Measurements from ENCODE around the gene MBD4.

The MBD4 gene

DNA sequence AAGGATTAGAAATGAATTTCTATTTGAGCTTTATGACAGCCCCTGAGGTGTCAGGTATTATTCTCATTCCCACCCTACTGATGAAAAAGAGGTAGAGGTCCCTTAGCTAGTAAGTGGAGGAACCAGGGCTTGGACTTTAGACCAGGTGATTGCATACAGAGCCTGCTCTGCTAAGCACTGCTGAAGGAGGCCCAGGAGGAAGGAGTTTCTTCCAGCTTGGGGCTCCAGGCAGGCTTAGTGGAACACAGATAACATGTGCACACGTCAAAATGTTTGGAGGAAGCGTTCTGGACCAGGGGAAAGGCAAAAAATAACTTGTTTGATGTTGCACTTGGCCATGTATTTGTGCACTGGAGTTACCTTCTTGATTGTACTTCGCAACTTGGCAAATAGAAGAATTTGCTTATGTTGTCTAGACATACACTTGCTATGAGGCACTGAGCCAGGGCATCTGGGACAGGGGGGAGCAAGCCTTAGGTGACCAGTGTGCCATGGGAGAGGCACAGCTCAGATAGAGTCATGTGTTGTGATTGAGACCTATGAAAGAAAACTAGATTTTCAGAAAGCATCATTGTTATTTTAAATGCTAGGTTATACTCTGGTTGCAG is 22.7 kb upstream of the MBD4 start:
- no peak for DNase-seq

- DNase-seq, result no peak
Measured at GRCh38 chr3:129461461-129462146, 21.9 kb upstream of the MBD4 start.

DNA sequence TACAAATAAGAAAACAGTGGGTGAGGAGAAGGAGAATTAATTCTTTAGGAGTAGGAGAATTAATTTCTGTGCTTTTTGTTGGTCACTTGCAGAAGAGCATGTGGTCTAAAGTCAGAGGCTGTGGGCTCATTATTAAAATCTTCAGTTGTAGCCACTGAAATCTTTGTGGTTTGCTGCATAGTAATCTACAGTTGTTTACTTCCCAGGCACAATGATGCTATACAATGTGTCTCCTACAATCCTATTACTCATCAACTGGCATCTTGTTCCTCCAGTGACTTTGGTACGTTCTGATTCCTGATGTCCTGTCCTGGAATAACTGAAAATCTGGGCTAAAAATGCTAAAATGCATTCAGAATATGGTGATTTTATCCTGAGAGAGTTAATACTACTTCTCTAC is 21.3 kb upstream of the MBD4 start:
- no peak for DNase-seq

GRCh38 chr3:129460572-129460971 is 20.8 kb upstream of the MBD4 start:
- no peak for DNase-seq

DNA sequence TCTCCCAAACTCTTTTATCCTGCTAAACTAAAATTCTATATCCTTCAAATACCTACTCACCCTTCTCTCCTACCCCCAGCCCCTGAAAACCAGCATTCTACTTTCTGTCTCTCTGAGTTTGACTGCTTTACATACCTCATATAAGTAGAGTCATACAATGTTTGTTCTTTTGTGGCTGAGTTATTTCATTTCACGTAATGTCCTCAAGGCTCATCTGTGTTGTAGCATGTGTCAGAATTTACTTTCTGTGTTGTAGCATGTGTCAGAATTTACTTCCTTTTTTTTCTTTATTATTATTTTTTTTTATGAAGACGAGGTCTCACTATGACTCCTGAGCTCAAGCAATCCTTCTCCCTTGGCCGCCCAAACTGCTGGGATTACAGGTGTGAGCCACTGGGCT is 20.4 kb upstream of the MBD4 start:
- DNase-seq, result no peak

DNA sequence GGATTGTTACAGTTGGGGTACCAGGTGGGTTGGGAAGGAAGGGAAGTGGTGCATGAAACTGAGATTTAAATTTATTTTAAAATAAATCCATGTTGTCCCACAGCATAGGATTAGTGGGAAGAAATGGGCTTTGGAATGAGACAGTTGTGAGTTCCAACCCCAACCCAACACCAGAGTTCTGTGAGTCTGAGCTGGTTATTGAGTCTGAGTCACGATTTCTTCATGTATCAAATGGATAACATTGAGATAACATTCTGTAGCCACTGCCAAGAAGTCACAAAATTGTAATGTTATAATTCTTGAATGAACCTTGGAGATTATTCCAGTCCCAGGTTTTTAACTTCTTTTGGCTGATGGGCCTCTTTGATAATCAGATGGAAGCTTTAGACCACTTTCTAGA is 14.0 kb upstream of the MBD4 start:
- no peak for DNase-seq

DNA sequence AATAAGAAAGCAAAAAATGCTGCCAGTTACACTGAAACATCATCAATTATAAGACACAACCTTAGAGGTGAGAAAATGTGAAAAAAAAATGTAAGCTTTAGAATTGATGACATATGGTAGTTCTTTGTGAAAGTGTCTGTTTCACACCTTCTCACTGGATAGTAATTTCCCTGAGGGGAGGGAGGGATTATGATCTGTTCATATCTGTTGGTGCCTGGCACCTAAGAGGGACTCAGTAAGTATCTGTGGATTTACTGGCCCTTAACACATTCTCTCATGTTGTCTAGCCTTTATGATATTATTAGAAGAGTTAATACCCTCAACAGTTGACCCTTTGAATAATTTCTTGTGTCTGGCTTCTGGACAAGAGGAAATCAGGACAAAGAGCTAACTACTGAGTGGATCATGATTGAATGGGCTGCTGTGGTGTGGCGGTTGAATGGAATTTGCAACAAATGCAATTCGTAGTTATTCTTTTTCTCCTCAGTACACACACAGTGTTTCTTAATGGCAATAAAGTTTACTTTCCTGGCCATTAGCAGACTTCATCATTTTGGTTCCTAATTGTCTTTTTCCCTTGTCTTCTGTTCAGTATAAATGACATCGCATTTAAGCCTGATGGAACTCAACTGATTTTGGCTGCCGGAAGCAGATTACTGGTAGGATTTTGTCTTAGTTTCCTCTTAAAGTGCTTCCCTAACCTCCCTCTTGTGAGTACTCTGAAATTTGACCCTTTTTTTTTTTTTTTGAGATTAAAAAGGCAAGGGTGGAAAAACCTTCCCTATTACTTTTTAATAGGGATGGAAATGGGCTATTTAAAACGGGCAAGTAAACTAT is 9.7 kb upstream of the MBD4 start:
- DNase-seq, result no peak

GRCh38 chr3:129448186-129448895 is 8.6 kb upstream of the MBD4 start:
- DNase-seq, result no peak

DNA sequence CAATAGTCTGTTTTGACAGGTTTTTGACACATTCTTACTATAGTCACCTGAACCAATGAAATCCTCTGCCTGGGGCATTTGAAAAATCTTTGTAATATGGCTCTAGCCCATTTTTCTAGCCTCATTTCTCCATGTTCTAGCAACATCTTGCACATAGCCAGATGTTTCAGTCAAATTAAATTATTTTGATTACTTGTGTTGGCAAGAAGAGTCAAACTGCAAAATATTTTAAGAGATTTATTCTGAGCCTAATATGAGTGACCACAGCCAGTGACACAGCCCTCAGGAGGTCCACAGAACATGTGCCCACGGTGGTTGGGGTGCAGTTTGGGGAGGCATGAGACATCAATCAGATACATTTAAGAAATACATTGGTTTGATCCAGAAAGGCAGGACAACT is 7.2 kb upstream of the MBD4 start:
- no peak for DNase-seq

DNA sequence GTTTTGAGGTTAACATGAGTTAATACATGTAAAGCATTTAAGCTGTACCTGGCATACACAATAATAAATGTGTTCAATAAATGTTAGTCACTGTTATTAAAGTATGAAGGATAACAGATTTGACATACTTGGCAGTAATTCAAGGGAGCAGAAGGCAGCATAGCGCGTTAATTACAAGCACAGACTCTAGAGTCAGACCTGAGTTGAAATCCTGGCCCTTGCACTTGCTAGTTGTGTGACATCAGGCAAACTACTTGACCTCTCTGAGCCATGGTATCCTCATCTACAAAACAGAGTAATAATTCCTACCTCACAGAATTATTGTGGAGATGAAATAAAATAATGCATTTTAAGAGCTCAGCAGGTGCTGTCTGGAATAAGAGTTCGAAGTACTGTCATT is 5.7 kb upstream of the MBD4 start:
- no peak for DNase-seq

DNA sequence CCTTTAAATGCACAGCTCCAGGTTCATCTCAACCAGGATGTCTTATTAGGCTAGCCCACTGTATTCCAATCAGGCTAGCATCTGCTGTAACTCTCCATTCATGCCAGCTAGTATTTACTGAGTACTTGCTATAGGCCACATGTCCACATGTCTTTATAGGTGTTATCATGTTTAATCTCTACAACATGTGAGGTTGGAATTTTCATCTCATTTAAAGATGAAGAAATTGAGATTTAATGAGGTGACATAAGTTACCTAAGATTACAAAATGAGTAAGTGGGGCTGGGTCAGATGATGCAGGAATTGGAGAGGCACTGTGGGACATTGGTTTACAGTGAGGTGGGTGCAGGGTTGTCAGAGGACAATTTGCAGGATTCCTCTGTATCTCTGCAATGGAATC is 3.2 kb upstream of the MBD4 start:
- DNase-seq, result no peak

- no peak for DNase-seq
Measured at GRCh38 chr3:129442486-129442885, 2.7 kb upstream of the MBD4 start.

DNA sequence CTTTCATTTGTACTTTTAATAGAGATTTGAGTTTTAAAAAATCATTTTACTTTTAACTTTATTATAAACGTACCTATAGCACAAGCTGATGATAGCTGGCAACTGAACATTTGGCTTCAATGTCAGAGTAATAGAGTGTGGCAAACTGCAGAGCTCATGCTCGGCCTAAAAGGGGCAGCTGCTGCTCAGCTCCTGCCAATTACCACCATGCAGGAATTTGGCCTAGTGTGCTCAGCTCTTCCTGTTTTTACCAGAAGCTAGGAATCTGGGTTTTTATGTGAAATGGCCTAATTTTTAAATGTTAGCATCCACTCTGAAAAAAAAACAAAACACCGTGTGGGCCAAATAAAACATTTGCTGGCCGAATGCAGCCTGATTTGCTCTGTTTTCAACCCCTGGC is 2.0 kb upstream of the MBD4 start:
- no peak for DNase-seq

GRCh38 chr3:129441215-129441614 is 1.5 kb upstream of the MBD4 start:
- DNase-seq, result no peak

DNA sequence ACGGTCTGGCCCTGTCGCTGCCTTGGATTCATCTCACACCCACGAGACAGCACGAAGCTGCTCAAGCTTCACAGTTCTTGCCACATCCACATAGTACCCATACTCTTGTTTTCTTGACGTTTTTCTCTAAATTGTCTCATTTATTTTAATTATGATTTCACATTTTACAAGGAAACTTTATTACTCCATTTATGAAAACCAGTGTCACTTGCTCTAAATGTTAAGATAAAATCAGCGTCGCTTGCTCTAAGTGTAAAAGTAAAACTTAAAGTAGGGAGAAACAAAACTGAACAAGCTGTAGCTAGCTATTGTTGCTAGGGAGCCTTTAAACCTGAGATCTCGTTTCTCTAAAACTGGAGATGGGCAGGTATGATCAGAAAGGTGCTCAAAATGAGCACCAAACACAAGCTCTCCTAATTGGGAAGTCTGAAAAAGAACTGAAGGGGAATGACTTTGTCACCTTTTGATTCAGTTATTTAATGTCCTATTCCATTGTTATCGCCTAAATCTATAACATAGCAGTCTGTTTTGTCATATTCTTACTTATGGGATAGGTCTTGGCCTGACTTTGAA is 956 bp upstream of the MBD4 start:
- no peak for DNase-seq

DNA sequence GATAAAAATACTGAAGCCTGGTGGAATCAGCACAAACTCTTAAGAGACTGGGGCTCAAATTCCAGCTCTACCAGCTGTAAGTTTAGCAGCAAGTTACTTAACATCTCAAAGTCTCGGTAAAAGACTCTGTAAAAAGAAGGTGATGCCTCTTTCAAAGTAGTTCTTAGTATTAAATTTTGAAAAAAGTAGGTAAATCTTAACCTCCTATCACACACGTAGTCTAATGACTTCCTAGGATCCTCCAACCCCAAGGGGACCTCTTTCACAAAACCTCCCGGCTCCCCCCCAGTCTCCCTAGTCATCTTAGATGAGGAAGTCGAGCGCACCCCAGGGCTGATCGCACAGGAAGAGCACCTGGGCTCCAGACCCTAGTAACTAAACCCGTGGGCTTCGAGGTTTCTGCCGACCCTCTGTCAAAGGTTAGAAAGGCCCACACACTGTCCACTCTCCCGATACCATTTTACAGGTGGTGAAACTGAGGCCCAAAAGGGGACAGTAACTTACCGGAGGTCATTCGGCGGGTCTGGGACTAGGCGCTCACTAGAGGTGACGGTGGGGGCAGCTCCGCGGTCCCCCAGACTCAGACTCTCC is 427 bp downstream of the MBD4 start:
- peak in 1 of 2 experiments; percentile 39 for DNase-seq

- DNase-seq, result no peak
Measured at GRCh38 chr3:129435367-129435766, 4.4 kb downstream of the MBD4 start.

GRCh38 chr3:129434140-129434539 is 5.6 kb downstream of the MBD4 start:
- no peak for DNase-seq

- no peak for DNase-seq
Measured at GRCh38 chr3:129433565-129433964, 6.2 kb downstream of the MBD4 start.

DNA sequence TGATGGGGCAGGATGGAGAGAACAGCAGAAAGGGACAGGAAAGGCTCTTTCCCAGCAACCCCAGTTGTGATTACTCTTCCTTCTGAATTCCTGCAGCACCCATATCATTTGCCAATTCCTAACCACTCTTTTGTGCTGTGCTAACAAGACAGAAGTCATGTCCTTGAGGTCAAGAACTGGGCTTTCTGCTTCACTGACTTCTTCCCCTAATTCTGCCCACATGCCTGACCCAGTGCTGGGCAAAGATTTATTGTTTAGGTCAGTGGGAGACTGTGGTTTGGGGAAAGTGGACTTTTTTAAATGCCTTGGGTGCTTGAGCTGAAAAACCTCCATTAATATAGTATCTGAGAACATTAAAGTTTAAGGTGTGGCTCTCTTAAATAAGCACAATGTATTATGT is 7.1 kb downstream of the MBD4 start:
- no peak for DNase-seq

DNA sequence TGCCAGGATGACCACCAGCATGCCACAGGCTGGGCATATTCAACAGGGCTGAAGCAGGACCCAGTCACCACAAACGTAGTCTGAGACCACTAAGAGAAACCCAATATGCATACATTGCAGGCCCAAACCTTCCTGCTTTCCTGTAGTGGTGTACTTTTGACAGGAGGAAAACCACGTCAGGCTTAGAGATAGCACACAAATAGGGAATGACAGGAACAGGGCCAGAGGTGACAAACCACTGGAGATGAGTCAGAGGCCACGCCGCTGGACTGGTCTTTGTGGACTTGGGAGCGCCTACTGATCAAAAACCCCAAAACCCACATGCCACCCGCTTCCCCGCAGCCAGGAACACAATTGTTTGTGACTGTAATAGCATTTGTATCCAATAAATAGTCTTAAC is 7.7 kb downstream of the MBD4 start:
- no peak for DNase-seq

GRCh38 chr3:129429602-129430001 is 10.1 kb downstream of the MBD4 start:
- no peak for DNase-seq

- no peak for DNase-seq
Measured at GRCh38 chr3:129429080-129429451, 10.7 kb downstream of the MBD4 start.
